Ishikawa (cell line): ENCODE data around the gene CEBPG.

Experiments used
- CEBPB ChIP-seq: IDR thresholded peaks from 2 replicates; pipeline ENCODE4 v1.6.1; 2012
- CREB1 ChIP-seq: IDR thresholded peaks from 2 replicates; pipeline ENCODE4 v1.6.1; 2012; ENCODE audit warnings: low read depth
- EGR1 ChIP-seq: IDR thresholded peaks from 2 replicates; pipeline ENCODE4 v1.6.1; 2012
- EP300 ChIP-seq: IDR thresholded peaks from 2 replicates; pipeline ENCODE4 v1.6.1; 2012; ENCODE audit warnings: borderline replicate concordance
- FOXM1 ChIP-seq: IDR thresholded peaks from 2 replicates; pipeline ENCODE4 v1.6.1; 2012; ENCODE audit warnings: low read depth, borderline replicate concordance
- MAX ChIP-seq: IDR thresholded peaks from 2 replicates; pipeline ENCODE4 v1.6.1; 2012
- NFIC ChIP-seq: IDR thresholded peaks from 2 replicates; pipeline ENCODE4 v1.6.1; 2012
- RAD21 ChIP-seq: IDR thresholded peaks from 2 replicates; pipeline ENCODE4 v1.6.1; 2012; ENCODE audit warnings: low read depth
- TAF1 ChIP-seq: IDR thresholded peaks from 2 replicates; pipeline ENCODE4 v1.6.1; 2012; ENCODE audit warnings: low read depth, mild to moderate bottlenecking
- TCF12 ChIP-seq: IDR thresholded peaks from 2 replicates; pipeline ENCODE4 v1.6.1; 2012; ENCODE audit warnings: low read depth
- TEAD4 ChIP-seq: IDR thresholded peaks from 2 replicates; pipeline ENCODE4 v1.6.1; 2012
- YY1 ChIP-seq: IDR thresholded peaks from 2 replicates; pipeline ENCODE4 v1.6.1; 2012; ENCODE audit warnings: low read depth
- ZBTB7A ChIP-seq: IDR thresholded peaks from 2 replicates; pipeline ENCODE4 v1.6.1; 2012; ENCODE audit warnings: low read depth
- TF ChIP-seq, protein P1 (sequence below): IDR thresholded peaks from 2 replicates; pipeline ENCODE4 v1.6.1; 2012
- TF ChIP-seq, protein P2 (sequence below): IDR thresholded peaks from 2 replicates; pipeline ENCODE4 v1.6.1; 2012; ENCODE audit warnings: low read depth, mild to moderate bottlenecking

CEBPG gene

GRCh38 chr19:33384983-33385382 lies 11.5 kb downstream of the CEBPG start:
- TF ChIP-seq FOXM1 (no peak), ZBTB7A (no peak), EP300 (no peak), EGR1 (no peak), NFIC (no peak), TCF12 (no peak), CEBPB (no peak), TAF1 (no peak)
- TF ChIP-seq, protein P1, sequence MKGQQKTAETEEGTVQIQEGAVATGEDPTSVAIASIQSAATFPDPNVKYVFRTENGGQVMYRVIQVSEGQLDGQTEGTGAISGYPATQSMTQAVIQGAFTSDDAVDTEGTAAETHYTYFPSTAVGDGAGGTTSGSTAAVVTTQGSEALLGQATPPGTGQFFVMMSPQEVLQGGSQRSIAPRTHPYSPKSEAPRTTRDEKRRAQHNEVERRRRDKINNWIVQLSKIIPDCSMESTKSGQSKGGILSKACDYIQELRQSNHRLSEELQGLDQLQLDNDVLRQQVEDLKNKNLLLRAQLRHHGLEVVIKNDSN = no peak

GRCh38 chr19:33385956-33386355 lies 12.4 kb downstream of the CEBPG start:
- TF ChIP-seq TAF1 (no peak), TEAD4 (no peak)

- TF ChIP-seq CREB1 = no peak
- TF ChIP-seq EP300 = no peak
- TF ChIP-seq, protein P2, sequence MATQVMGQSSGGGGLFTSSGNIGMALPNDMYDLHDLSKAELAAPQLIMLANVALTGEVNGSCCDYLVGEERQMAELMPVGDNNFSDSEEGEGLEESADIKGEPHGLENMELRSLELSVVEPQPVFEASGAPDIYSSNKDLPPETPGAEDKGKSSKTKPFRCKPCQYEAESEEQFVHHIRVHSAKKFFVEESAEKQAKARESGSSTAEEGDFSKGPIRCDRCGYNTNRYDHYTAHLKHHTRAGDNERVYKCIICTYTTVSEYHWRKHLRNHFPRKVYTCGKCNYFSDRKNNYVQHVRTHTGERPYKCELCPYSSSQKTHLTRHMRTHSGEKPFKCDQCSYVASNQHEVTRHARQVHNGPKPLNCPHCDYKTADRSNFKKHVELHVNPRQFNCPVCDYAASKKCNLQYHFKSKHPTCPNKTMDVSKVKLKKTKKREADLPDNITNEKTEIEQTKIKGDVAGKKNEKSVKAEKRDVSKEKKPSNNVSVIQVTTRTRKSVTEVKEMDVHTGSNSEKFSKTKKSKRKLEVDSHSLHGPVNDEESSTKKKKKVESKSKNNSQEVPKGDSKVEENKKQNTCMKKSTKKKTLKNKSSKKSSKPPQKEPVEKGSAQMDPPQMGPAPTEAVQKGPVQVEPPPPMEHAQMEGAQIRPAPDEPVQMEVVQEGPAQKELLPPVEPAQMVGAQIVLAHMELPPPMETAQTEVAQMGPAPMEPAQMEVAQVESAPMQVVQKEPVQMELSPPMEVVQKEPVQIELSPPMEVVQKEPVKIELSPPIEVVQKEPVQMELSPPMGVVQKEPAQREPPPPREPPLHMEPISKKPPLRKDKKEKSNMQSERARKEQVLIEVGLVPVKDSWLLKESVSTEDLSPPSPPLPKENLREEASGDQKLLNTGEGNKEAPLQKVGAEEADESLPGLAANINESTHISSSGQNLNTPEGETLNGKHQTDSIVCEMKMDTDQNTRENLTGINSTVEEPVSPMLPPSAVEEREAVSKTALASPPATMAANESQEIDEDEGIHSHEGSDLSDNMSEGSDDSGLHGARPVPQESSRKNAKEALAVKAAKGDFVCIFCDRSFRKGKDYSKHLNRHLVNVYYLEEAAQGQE = no peak
- TF ChIP-seq TEAD4 = no peak
- TF ChIP-seq TAF1 = no peak
- TF ChIP-seq YY1 = no peak
- no peak for TF ChIP-seq CEBPB
- TF ChIP-seq ZBTB7A = no peak
- TF ChIP-seq, protein P1 = no peak
- no peak for TF ChIP-seq EGR1
- no peak for TF ChIP-seq RAD21
- TF ChIP-seq FOXM1 = no peak
- no peak for TF ChIP-seq MAX
- no peak for TF ChIP-seq TCF12
Observed at GRCh38 chr19:33386361-33386858, 12.9 kb downstream of the CEBPG start.

- TF ChIP-seq YY1 = no peak
- TF ChIP-seq RAD21 = no peak
- no peak for TF ChIP-seq EP300
- TF ChIP-seq, protein P2 = no peak
- no peak for TF ChIP-seq MAX
- TF ChIP-seq TAF1 = no peak
- TF ChIP-seq CEBPB = no peak
- TF ChIP-seq, protein P1 = no peak
Observed at GRCh38 chr19:33387351-33388230, 14.1 kb downstream of the CEBPG start.

GRCh38 chr19:33388231-33388724 lies 14.8 kb downstream of the CEBPG start:
- TF ChIP-seq, protein P1 = no peak
- no peak for TF ChIP-seq TAF1
- TF ChIP-seq TCF12 = no peak
- TF ChIP-seq EGR1 = no peak
- TF ChIP-seq EP300 = no peak
- no peak for TF ChIP-seq FOXM1
